Stromal cell of bone marrow (primary cell): Measurements from ENCODE around the gene SPRY4.
"Not testable (repeated sequence)": the region's sequence is repeated elsewhere in the genome, so short reads cannot be mapped to it uniquely, and the experiment has no call there.

Experiments
- DNase-seq: peaks from one replicate; pipeline ENCODE4 v3.0.0-alpha.2; 2012; ENCODE audit warnings: low read depth

The SPRY4 gene

GRCh38 chr5:142324871-142325724, at the start of gene SPRY4:
Gene SPRY4, minus strand, starts transcription at chr5:142325021. Its CDS starts 9,913 bp downstream, at chr5:142315108.
- DNase-seq, result peak; percentile 94

GRCh38 chr5:142368529-142368928, 43.7 kb upstream of the SPRY4 start:
- no peak for DNase-seq

GRCh38 chr5:142366007-142366406, 41.2 kb upstream of the SPRY4 start:
- DNase-seq, result no peak

- DNase-seq, result no peak
These were observed 39.7 kb upstream of the SPRY4 start for GRCh38 chr5:142364251-142365145.

- DNase-seq, result no peak
These were observed 38.8 kb upstream of the SPRY4 start for GRCh38 chr5:142363619-142363963.

GRCh38 chr5:142362193-142362592, 37.4 kb upstream of the SPRY4 start:
- DNase-seq, result not testable (repeated sequence)

- peak; percentile 23 for DNase-seq
These were observed 35.8 kb upstream of the SPRY4 start for GRCh38 chr5:142360607-142361120.

GRCh38 chr5:142360051-142360498, 35.3 kb upstream of the SPRY4 start:
- DNase-seq, result no peak

GRCh38 chr5:142358648-142359047, 33.8 kb upstream of the SPRY4 start:
- no peak for DNase-seq

GRCh38 chr5:142358121-142358520, 33.3 kb upstream of the SPRY4 start:
- no peak for DNase-seq

GRCh38 chr5:142357469-142358090, 32.8 kb upstream of the SPRY4 start:
- DNase-seq, result no peak

- peak; percentile 90 for DNase-seq
These were observed 32.1 kb upstream of the SPRY4 start for GRCh38 chr5:142356716-142357468.

GRCh38 chr5:142356349-142356715, 31.5 kb upstream of the SPRY4 start:
- DNase-seq, result peak; percentile 57

- DNase-seq, result no peak
These were observed 28.3 kb upstream of the SPRY4 start for GRCh38 chr5:142353071-142353472.

- DNase-seq, result no peak
These were observed 25.2 kb upstream of the SPRY4 start for GRCh38 chr5:142350021-142350420.

GRCh38 chr5:142346706-142347105, 21.9 kb upstream of the SPRY4 start:
- no peak for DNase-seq

GRCh38 chr5:142344915-142345314, 20.1 kb upstream of the SPRY4 start:
- DNase-seq, result not testable (repeated sequence)

GRCh38 chr5:142343531-142343930, 18.7 kb upstream of the SPRY4 start:
- DNase-seq, result no peak

- no peak for DNase-seq
These were observed 17.5 kb upstream of the SPRY4 start for GRCh38 chr5:142342128-142342981.

GRCh38 chr5:142339781-142340180, 15.0 kb upstream of the SPRY4 start:
- DNase-seq, result no peak

- no peak for DNase-seq
These were observed 9.7 kb upstream of the SPRY4 start for GRCh38 chr5:142334538-142334937.
